ENCODE data around the gene SMYD5.

The SMYD5 gene

DNA sequence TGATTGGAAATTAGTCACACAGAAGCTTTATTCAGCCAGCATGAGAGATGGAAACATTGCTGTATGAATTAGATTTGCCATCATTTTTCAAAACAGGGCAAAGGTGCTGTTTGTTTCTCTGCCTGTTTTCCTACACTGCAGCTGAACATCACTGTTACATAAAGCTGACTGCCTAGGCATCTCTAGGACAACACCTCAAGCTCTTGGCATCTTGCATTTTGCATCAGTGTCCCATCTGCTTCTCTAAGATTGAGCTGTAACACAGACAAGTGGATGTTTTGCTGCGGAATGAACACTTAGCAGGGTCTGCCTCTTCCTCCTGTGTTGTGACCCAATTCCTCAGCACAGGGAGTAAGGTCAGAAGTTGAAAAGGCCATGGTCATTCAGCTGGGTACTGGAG is 24.9 kb downstream of the SMYD5 start:
- DNase-seq (ENCODE audit: low read depth), result no peak

DNA sequence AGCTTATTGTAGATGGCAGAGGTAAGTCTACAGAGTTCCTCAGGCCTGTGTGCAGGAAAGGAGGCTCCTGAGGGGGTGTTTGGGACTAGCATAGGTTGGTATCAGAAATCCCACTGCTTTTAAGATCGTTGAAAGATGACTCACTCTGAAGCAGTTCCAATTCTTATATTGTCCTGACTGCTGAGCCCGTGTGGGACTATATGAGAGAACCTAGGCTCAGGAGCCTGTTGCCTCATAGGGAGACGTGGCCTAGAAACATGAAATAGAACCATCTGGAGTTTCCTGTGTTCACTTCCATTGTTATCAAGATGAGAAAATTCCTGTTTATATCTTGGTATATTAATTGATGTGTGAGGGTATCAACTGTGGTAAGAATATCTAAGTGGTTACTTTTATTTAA is 25.7 kb downstream of the SMYD5 start:
- peak; percentile 64 for DNase-seq (ENCODE audit: low read depth)

DNA sequence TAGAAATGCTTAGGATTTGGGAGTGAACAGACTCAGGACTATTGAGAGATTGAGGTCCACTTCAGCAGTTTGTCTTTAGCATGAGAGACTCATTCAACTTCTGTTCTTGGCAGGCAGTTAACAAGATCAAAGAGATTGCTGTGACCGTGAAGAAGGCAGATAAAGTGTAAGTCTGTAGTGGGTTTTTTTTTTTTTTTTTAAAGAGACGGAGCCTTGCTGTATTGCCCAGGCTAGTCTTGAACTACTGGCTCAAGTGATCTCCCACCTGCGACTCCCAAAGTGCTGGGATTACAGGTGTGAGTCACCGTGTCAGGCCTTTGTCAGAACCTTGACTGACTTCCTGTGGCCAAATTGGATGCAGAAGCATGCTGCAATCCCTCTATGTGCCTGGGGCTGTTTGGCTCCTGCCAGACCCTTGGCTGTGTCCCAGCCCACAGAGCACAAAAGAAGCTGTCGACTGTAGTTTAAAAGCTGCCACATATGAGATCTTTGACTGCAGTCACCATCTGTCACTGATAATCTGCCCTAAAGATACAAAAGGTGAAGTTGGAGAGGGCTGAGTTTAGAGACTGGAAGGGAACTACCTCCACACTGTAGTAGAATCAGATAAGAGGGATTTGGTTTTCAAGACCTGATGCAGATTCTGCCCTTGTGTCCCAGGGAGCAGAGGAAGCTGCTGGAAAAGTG is 30.0 kb downstream of the SMYD5 start:
- peak; percentile 48 for DNase-seq (ENCODE audit: low read depth)

- DNase-seq (ENCODE audit: low read depth), result no peak
Measured at GRCh38 chr2:73244580-73244979, 30.5 kb downstream of the SMYD5 start.

- no peak for DNase-seq (ENCODE audit: low read depth)
Measured at GRCh38 chr2:73246850-73247249, 32.8 kb downstream of the SMYD5 start.

- DNase-seq (ENCODE audit: low read depth), result no peak
Measured at GRCh38 chr2:73249636-73250035, 35.6 kb downstream of the SMYD5 start.

DNA sequence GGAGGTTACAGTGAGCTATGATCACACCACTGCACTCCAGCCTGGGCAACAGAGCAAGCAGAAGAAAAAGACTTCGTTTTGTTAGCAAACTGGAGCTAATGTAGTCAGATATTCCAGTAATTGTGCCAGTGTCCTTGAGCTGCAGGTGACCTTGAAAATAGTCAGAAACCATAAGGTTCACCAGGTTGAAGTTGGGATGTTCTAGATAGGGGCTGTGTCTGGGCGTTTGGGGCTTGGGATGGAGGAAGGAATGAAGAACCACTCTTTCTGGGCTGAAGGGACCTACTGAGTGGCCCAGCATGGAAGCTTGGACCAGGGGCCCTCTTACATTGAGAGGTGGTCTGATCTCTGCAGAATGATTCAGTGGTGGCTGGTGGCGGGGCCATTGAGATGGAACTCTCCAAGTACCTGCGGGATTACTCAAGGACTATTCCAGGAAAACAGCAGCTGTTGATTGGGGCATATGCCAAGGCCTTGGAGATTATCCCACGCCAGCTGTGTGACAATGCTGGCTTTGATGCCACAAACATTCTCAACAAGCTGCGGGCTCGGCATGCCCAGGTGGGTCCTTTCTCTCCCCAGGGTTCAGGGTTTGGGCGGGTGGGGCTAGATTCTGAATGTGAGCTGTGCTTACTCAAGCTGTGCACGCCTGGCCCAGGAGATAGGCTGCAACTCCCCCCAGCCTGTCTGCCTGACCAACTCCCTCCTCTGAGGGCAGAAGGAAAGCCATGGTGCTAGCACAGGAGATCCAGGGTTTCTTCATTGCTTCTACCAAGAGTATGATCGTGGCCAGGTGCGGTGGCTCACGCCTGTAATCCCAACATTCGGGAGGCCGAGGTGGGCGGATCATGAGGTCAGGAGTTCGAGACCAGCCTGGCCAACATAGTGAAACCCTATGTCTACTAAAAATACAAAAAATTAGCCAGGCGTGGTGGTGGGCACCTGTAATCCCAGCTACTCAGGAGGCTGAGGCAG is 37.1 kb downstream of the SMYD5 start:
- no peak for DNase-seq (ENCODE audit: low read depth)

- DNase-seq (ENCODE audit: low read depth), result no peak
Measured at GRCh38 chr2:73252238-73253027, 38.4 kb downstream of the SMYD5 start.

GRCh38 chr2:73253400-73253799 is 39.4 kb downstream of the SMYD5 start:
- DNase-seq (ENCODE audit: low read depth), result no peak

GRCh38 chr2:73253901-73254300 is 39.9 kb downstream of the SMYD5 start:
- DNase-seq (ENCODE audit: low read depth), result no peak

- no peak for DNase-seq (ENCODE audit: low read depth)
Measured at GRCh38 chr2:73254343-73255006, 40.4 kb downstream of the SMYD5 start.

DNA sequence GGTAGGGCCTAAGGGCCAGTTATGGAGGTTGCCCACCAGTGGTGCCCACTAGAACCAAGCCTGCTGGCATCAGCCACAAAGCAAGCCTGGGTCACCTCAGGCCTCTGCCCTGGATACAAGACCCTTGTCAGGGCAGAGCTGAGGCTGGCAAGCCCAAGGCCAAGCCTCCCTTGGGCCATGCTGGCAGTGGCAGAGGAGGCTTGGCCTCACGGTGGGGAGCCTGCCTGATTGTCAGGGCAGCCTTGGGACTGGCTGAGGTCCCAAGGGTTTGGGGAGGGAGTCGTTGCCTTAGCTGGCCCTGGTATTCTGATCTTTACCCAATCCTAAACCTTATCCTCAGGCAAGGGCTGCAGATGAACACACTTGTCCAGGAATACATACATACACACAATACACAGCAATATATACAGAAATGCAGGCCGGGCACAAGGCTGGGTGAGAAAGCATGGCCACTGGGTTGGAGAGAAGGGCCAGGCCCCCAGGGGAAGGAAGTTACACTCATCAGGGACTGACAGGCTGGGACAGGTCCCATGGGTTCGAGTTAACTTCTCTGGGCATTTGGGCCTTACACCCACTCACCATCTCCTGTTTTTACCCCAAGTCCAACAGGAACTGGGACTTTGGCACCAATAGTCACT is 41.1 kb downstream of the SMYD5 start:
- DNase-seq (ENCODE audit: low read depth), result no peak

- DNase-seq (ENCODE audit: low read depth), result no peak
Measured at GRCh38 chr2:73255907-73256617, 42.0 kb downstream of the SMYD5 start.

- DNase-seq (ENCODE audit: low read depth), result no peak
Measured at GRCh38 chr2:73256618-73256922, 42.5 kb downstream of the SMYD5 start.

DNA sequence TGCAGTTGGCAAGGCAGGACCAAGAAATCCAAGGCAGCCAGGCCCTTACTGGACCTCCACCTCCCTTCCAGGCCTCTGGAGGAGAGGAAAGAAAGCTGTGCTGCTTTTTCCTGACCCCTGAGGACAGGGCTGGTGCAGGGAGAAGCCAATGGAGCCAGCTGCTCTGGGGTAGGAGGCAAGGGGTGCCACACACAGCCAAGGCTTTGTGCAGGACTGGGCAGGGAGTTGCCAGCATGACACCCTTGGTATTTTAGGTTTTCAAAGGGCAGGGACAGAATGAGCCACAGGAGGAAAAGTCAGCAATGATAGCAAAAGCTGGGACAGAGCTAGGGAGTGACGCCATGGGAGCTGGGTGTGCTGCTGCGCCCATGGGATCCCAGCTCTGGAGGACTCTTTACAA is 43.0 kb downstream of the SMYD5 start:
- DNase-seq (ENCODE audit: low read depth), result no peak

DNA sequence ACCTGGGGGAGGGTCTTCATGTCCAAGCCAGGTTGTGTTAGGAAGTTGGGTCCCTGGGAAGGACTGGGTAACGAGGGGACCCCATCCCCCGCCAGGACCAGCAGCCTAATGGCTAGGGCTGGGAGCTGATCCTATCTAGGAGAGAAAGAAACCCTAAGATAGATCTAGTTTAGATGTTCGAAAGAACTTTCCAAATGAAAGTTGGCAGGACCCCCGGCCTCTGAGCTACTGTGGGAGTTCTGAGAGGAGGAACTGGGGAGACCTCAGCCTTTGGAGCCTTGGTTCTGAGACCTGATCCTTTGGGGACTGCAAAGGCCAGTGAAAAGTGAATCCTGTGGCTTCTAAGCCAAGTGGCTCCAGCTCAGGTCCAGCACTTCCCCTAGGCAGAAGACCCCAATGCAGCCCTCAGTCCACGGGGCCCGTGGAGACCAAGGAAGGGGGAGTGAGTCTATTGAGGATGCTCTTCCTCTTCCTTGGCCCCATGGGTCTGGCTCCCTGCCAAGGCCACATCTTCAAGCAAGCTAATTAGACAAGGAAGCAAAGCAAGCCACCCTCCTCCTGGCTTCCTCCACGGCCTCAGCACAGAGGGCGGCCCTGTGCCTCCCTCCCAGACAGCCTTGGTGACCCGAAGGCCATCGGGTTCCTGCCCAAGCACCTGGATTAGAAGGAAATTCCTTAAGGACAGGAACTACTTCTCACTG is 43.5 kb downstream of the SMYD5 start:
- DNase-seq (ENCODE audit: low read depth), result no peak

DNA sequence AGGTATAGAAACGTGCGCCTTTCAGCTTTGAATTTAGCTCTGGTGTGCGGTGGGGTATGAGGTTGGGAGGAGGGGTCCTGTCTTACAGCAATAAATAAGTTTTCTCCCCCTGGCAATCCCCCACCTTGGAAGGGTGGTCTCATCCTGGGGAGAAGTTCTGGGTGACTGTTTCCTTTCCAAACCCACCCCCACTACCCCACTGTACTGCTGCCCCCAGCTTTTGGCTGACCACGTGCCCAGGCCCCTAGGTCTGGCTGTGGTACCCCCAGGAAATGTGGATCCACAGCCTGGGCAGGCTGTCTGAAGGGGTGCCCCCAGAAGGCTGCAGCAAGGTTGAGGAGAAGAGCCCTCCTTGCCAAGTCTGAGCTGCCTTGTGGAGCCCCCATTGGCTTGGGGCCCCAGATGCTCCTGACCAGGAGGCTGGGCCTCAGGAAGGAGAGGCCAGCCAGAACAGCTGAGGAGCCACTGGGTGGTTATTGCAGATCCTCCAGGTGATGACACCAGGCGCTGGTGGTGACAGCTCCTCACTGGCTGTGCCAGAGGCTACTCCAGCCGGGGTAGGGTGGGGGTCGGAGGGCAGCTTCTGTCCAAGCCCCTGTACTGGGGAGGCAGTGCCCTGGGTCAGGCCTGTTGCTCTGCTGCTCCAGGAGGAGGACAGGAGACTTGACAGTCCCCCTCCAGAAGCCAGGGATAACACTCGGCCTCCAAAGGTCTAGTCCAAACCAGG is 44.3 kb downstream of the SMYD5 start:
- DNase-seq (ENCODE audit: low read depth), result no peak

DNA sequence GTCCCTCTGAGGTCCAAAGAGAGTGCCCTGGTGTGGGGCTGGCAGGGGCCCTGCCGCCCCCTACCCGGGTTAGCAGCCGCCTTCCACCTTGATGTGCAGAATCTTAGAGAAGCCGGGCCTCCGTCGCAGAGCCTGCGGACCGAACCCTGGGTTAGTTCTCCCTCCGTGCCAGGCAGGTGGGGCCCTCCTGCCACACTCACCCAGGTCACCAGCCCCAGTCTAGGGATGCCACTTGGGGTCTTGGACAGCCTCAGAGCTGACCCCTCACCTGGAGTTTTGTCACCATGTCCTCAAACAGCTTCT is 44.8 kb downstream of the SMYD5 start:
- no peak for DNase-seq (ENCODE audit: low read depth)

GRCh38 chr2:73259276-73259675 is 45.2 kb downstream of the SMYD5 start:
- no peak for DNase-seq (ENCODE audit: low read depth)
